Stimulated activated naive CD8-positive, alpha-beta T cell treated with anti-CD3 and anti-CD28 coated beads, Interleukin-15, Interleukin-2, amounts not matched to agents 100 U/mL and 50 U/mL, for 24 hours (primary cell): ENCODE measurements around the gene MARCHF10.

Experiments
- ATAC-seq: fragments of 150-1000 bp; cut with Tn5 transposase; one replicate; pipeline ENCODE4 v1.10.0; 2021
- DNase-seq: peaks from one replicate; pipeline ENCODE4 v3.0.0; 2021

The MARCHF10 gene

DNA sequence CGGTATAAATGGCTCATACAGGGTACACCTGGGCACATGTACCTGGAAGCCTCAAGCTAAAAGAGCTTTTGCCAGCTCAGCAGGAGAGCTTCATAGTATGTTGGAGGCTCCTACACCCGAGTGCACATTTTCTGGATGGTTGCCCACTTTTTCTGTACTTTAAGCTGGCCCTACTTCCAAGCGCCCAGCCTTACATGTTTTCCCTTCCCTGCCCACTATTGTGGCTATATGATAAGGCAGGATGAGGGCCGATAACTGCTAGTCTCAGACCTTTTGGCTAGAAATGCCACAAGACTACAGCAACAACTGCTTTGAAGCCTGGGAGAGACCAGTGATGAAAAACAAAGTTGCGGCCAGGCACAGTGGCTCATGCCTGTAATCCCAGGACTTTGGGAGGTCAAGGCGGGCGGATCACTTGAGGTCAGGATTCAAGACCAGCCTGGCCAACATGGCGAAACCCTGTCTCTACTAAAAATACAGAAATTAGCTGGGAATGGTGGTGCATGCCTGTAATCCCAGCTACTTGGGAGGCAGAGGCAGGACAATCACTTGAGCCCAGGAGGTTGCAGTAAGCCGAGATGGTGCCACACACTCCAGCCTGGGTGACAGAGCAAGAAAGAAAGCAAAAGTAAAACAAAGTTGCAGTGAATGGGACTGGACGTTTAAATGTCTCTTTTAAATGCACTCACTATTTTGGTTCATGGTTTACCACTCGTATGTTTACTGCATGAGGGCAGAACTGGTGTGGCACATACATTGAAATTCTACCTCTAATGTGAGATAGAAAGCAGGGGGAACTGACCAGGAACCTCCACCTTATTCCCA lies 14.2 kb upstream of the MARCHF10 start:
- no peak for ATAC-seq

DNA sequence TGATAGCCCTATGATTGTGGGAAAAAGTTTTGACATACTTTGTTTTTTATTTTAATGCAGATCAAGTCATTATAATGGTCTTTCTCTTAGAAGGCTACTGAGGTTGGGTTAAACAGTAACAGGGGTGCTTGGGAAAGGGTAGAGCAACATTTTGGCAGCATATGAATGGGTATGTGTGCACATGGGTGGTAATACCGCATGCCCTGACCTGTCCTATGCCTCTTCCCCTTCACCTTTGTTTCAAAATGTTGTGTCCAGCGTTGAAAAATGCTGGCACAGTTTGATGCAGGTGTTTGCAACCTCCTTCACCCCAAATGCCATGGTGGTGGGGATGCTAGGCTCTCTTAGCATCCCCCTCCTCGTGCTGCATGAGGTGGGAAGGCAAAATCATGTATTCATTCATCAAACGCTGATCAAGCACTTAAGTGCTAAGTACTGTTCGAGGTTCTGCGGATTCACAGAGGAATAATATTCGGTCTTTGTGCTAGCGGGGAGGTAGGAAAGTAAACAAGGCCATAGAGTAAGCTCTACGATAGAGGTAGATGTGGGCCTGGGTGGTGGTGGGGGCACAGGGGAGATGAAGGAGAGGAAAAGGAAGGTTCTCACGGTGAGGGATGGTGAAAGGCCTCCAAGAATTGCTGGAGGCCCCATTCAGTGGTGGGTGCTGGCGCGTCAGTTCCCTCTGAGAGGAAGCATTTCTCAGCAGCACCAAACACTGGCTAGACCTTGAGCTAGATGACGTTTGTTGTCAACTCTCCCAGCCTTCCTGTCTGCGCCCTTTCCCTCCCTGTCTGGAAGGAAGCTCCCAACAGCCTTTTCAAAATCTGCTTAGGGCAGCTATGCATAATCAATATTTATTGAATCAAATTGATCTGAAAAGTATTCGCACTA lies 13.3 kb upstream of the MARCHF10 start:
- ATAC-seq (no peak), DNase-seq (no peak)

More for the DNA sequence above, 14.2 kb upstream of the MARCHF10 start:
- DNase-seq, result no peak

DNA sequence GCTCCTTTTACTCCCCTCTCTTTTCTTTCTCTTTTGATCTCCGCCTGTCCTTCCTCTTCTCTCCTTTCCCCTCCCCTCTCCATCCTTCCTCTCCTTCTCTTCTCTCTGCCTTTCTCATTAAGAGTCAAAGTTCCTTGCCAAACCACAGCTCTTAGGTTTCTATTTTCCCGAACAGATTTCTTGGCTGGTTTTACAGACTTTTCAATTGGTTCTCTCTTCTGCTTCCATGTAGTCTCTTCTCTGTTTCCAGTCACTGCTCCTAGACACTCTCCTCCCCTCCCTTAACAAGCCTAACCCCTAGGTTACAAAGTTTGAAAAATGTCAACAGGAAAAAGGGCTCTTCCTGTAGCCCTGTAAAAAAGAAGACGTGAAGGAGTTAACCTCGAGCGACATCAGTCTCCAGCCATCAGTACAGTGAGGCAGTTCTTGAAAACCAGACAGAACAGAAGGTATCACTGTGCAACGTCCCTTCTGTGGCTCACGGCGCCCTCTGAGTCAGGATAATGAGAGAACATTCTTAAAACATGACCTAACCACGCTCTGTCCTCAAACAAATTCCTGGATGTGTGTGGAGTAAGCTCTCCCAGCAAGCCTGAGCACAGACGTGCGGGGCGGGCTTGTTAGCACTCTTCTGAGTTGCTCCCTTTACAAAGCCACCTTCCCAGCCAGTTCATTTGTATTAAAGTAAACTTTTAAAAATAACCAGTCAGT lies 11.6 kb upstream of the MARCHF10 start:
- no peak for DNase-seq
- no peak for ATAC-seq

DNA sequence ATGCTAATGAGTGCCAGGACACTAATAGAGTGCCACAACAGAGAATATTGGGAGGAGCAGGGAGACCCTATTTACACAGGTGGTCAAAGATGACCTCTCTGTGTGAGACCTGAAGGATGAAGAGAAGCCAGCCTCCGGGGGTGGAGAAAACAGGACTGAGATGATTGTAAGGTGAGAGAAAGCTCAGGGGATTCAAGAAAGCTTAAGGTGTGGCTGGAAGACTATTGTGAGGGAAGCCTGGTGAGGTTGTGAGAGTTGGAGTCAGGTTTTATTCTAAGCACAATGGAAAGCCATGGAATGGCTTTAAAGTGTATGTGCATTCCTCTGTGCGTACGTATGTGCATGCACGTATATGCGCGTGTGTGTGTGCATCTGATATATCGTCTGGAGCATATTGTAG lies 10.4 kb upstream of the MARCHF10 start:
- ATAC-seq (no peak), DNase-seq (no peak)

DNA sequence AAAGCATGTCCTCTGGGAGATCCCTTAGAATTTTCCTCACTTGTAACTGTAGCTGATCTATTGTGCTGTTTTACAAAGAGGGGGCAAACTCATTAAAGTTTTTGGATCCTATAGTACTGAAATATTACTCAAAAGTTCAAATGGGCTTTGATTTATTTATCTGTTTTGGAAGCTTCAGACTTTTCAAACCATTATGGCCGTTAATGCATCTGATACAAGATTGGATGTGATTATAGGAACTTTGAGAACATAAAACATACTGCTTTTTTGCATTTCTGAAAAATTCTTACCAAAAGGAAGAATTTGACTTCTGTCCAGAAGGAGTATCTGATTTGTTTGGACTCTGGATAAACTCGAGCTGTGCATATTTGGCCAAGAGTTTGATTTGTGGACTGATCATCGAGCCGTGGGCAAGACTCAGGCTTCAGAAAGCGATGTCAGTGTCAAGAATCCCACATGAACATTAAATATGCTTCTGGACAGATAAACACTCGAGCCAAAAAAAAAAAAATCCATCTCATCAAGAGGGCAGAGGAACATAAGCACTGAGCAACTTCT lies 8.2 kb upstream of the MARCHF10 start:
- no peak for DNase-seq

DNA sequence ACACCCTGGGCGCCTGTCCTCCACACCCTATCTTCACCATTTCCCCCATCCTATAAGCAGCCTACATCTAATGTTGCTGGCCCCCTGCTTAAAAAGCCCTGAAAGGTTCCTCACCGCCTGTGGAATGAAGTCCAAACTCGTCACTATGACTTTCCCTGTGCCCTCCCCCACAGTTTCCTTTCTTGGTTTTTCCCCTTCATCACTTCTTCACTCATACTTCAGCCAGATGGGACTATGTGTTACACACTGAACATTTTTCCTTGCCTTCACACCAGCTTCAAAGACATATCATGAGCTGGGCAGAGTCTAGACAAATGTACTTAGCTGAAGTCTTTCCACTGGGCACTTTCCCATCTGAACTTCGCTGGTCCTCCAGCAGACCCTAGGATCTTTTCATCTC lies 1.5 kb upstream of the MARCHF10 start:
- DNase-seq (no peak), ATAC-seq (peak; percentile 36)

More for the DNA sequence above, 8.2 kb upstream of the MARCHF10 start:
- ATAC-seq, result no peak

DNA sequence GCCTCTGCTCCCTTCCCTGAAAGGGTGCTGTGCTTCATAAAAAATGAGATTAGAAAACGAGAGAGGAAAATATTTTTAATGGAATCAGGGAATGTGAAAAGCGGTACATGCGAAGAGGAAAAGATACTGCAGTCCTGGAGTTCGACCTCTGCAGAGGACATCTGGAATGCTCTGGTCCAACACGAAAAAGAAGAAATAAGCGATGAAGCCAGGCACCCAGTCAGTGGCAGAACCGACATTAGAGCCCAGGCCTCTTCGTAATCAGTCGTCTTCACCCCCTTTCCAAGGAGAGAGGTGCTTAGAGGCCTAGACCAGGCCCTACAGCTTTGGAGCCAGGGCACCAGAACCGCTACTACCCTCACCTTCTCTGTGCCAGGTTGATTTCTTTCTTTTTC lies 459 bp upstream of the MARCHF10 start:
- ATAC-seq (no peak), DNase-seq (no peak)

DNA sequence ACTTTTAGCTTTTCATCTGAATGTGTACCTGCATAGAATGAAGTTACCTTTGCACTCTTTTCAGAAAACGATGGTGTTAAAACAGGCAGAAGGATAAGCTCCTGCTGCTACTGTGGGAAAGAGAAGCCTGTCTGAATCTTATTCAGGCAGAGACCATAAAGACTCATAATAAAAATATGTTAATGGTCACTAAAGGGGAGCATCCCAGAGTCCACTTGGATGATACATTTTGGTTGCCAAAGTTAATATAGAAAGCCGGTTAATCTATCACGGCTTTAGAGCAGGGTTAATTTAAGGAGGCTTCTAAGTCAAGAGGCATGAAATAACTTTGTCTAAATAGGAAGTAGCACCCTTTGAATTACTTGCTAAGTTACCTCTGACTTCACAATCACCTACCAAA lies 2.9 kb downstream of the MARCHF10 start:
- DNase-seq, result no peak
- ATAC-seq, result no peak

DNA sequence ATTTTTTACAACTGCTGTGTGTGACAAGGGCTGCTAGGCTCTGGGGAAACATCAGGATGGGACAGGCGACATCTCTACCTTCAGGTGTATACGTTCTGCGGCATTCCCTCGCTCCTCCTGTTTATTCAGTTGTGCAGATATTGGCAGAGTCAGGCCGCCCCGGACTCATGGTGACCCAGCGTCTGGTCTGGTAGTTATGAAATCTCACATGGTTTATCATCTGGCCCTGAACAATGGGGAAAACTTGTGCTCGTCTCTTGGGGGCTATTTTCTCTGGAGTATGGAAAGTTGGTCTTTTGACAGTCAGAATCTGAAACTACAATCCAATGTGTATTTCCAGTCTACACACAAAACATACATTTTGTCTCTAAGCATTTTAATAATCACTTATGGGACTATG lies 3.3 kb downstream of the MARCHF10 start:
- DNase-seq (no peak), ATAC-seq (no peak)

DNA sequence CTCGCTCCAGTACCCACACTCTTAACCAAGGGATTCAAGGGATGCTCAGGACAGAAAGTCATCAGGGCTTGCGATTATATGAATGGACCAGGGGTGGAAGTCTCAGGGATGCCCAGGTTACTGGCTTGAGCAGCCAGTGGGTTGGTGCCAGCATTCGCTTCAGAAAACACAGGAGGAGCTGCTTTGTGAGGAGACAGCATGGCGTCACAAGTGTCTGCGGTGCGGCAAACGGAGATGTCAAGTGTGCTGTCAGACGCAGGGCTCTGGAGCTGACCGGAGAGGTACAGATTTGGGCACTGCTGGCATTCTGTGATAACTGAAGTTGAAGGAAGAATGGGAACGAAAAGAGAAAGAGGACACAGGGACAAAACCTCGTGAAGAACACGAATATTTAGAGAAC lies 4.1 kb downstream of the MARCHF10 start:
- ATAC-seq, result no peak
- no peak for DNase-seq

DNA sequence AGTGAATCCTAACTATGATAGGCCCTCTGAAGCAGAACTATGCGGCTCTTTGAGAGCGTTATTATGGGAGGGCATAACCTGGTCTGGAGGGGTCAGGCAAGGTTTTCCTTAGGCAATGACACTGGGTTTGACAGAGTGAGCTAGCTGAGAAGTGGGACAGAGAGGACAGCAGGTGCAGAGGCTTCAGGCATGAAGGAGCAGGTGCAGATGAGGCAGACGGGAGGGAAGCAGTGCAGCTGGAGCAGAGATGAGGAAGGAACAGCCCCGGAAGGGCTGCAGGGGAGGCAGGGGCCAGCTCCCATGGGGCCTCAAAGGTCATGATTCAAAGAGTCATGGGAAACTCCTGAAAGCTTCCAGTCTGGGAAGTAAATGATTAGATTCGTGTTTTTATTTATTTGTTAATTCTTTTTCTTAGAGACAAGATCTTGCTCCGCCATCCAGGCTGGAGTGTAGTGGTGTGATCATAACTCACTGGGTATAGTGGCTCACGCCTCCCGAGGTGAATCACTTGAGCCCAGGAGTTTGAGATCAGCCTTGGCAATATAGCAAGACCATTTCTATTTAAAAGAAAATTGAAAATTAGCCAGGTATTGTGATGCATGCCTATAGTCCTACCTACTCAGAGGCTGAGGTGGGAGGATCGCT lies 5.4 kb downstream of the MARCHF10 start:
- ATAC-seq (no peak), DNase-seq (no peak)

DNA sequence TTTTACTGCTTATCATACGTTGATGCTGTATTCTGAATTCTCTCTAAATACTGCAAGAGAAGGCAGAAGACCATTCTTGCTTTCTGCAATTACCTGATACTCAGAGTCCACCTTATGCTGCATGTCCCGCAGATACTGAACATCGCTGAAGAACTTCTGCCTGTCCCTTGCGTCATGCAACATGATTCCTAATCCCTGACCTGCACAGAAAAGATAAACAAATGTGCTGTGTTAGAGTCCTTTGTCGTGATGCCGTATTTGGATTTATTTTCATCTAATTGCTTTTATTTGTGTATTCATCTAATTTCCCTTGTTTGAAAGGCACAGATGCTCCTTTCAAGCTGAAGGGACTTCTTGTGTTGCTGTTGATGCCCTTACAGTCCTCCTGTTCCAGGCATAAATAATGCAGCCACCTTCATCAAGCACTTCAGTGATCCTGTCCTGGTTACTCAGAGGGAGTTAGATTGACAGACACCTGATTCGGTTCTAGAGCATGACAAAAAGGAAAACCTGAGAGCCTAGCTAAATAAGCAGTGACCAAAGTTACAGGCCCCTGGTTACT lies 6.5 kb downstream of the MARCHF10 start:
- DNase-seq, result no peak
- ATAC-seq, result no peak

DNA sequence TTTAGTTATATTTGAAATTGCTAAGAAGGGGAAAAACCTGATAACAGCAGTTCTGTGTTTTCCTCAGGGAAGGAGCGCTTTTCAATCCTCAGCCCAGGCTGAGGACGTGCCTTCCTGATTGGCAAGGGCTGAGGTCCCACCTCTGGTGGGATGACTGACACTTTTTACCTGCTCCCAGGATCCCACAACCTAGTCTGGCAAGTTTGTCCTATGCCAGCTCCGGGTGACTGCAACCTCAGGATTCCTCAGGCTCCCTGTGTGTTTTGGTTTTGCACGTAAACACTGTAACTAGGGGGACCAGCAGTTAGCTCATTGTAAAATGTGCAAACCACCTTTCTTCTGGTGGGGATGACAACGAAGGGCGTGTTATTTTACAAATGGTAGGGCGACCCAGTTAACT lies 7.5 kb downstream of the MARCHF10 start:
- ATAC-seq (no peak), DNase-seq (no peak)

DNA sequence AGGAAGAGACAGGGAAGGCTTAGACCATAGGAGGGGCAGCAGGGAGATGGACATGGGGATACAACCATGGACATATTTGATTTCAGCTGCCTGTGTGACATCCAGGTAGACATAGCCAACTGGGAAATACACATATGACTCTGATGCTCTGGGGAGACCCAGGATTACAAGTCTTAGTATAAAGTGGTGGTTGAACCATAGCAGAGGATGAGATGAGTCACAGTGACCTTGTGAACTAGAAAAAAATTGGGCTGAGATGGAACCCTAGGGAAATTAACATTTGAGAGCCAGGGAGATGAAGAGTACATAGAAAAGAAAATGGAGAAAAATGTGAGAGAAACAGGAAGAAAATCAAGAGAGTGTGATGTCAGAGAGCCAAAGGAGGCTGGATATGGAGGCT lies 10.2 kb downstream of the MARCHF10 start:
- DNase-seq, result no peak
- ATAC-seq, result peak; percentile 36

DNA sequence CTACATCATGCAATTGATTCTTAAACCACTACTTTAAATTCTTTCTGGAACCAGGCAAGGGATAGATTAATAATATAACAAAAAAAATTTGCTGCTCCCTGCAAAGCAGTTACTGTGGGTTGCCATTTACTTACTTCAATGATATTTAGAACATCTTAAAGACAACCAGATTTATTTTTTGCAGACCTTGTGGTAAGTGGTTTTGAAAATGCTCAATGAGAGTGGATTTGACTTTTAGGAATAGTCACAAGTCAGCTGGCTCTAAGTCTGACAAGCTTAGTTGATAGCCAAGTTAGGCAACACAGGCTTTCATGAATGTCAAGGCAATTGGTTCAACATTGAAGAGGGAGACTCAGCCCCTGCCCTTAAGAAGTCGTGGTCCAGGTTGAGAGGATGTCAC lies 11.8 kb downstream of the MARCHF10 start:
- no peak for DNase-seq
- no peak for ATAC-seq

DNA sequence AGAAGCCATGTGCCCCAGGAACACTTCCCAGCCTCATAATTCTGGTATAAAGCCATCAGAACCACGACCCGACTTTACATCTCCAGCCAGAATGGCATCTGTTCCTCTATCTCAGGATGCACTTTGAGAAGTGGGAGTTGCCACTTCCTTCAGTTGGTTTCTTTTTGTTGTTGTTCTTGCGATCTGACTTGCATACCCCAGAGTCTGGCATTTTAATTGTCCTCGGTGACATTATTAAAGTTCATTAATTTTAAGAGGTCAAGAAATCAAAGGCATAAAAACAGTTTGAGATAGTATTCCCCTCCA lies 13.5 kb downstream of the MARCHF10 start:
- DNase-seq, result no peak

DNA sequence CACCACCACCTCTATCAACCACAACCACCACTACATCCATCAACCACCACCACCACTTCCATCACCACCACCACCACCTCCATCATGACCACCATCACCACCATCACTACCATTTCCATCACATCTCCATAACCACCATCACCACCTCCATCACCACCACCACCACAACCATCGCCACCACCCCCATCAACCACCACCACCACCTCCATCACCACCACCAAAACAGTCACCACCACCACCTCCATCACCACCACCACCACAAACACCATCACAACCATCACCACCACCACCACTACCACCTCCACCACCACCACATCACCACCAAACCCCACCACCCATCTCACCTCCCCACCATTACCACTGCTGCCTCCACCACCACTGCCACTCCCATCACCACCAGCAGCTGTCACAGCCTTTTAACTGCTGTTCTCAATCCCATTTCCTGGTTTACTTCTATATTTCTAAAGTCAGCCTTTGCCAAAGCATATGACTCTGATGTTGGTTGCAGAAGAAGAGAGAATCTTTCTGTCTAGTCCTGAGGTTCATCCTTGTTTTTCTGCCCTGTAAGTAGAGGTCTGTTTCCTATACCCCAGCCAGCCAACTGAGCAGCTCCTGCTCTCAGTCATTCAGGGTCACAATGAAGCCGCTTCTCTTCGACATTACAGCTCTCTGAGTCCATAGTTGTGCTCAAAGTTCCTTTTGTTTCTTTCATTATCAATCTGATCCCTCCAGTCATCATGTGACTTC lies 14.0 kb downstream of the MARCHF10 start:
- ATAC-seq (no peak), DNase-seq (no peak)

More for the DNA sequence above, 13.5 kb downstream of the MARCHF10 start:
- ATAC-seq, result no peak

DNA sequence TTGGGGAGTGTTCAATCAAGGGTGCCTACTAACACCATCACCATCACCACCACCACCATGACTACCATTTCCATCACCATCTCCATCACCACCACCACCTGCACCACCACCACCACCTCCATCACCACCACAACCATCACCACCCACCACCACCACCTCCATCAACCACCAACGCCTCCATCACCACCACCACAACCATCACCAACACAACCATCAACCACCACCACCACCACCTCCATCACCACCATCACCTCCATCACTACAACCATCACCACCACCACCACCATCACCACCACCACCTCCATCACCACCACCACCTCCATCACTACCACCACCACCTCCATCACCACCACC lies 15.7 kb downstream of the MARCHF10 start:
- ATAC-seq, result no peak
- no peak for DNase-seq

DNA sequence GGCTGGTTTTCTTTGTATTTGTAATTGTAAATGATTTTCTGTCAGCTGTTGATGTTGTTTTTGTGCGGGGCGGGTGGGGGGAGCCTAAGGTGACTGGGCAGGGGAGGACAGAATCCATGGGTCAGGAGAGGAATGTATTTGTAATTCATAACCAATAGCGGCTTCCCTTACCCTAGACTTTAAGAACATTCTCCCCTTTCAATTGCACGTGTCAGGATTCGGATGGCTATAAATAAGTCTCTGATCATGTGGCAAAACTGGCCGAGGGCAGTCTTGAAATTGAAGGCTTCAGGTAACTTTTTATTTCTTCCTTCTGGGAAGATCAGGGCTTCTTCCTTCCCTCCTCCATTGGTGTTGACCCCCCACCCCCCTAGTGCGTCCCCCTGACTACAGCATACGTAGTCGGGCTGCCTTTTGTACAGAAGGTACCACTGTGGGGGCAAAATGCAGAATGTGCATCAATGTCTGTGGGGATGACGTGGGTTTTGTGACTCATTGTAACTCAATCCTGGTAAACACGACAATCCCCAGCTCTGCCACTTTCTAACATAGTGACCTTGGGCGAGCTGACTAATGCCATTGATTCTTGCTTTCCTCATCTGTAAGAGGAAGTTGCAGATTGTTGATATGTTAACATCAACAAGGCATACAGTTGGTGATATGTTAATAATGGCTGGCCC lies 16.2 kb downstream of the MARCHF10 start:
- DNase-seq (no peak), ATAC-seq (no peak)

DNA sequence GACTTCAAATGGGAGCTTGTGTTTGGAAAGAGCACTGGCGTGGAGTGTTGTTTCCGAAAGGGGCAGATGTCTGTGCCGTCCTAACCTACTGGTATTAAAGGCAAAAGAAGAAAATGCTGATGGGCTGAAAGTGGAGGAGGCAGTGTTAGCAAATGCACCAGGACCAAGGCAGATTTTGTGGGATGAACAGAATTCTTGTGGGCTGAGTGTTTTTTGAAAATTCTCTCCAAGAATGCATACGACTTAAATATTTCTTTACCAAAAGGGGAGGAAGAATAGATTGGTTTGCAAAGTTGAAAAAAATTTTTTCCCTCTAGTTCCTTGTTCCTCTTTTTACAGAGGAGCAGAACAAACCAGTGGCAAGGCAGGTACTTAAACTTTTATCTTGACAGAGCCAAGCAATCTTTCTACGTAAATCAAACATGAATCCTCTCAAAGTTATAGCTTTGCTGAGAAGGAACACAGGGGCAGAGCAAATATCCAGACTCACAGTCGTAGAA lies 16.8 kb downstream of the MARCHF10 start:
- DNase-seq (no peak), ATAC-seq (no peak)
